ENCODE data around the gene NOX3. TPM values are rescaled to one million over a fixed set of nuclear protein-coding genes. Genes with fewer than 3 reads are reported as not detected.

Gene NOX3
- total RNA-seq, 1 experiment from 2014 or later = 0.10 TPM

- no peak for DNase-seq (ENCODE audit: low spot score)
- in situ Hi-C loops (cut with HindIII; ENCODE audit: low sequenced_read_pairs) = no loop called here
Observed at GRCh38 chr6:155440398-155441111, 15.1 kb downstream of the NOX3 start.

DNA sequence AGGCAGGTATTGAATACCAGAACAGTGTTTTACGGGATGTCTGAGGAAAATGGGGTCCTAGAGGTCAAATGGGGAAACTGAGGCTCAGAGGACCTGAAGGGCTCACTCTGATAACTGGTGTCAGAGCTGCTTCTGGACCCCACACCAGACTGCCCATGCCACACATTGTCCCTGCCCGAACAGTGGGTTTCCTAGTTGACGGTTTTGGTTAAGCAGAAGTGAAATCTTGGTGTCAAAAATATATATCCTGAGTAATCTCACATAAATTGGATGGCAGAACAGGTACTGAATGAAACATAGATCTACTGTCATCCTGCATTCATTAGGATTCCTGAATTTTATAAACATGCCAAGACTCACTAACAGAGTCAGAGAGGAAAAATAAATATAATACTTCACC lies 16.3 kb downstream of the NOX3 start:
- DNase-seq (ENCODE audit: low spot score) = no peak
- in situ Hi-C loops (cut with HindIII; ENCODE audit: low sequenced_read_pairs) = no loop called here

DNA sequence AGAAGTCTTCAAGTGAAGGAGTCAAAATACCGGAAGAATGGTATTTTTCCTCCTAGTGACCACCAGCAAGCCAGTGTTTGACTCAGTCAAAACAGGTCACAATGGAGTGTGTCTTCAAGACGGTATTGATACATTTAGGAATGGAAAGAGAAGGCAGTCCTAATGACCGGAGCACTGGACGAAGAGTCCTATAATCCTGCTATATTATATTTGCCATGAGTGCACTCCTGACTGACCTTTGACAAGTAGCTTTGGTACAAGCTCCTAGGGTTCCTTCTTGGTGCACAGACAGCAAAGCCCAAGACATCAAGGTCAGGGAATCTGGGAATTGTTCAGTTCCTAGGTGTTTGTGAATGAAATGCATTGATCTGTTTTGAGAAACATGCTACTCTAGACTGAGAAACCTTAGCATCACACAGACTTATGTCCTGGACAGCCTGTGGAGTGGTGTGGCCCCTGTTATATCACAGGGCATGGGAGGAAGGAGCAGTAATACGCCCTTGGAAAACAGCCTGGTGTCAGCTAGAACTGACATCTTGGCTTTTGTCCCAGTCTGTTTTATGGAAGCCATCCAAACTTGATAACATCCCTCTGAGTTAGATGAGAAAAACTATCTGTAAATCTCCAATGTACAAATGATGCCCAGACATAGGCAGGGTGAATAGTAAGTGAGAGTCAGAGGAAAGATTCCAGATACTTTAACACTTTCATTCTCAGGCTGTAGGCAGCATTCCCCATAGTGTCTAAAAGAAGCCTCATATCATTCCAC lies 18.5 kb downstream of the NOX3 start:
- in situ Hi-C loops (cut with HindIII; ENCODE audit: low sequenced_read_pairs) = no loop called here
- no peak for DNase-seq (ENCODE audit: low spot score)

DNA sequence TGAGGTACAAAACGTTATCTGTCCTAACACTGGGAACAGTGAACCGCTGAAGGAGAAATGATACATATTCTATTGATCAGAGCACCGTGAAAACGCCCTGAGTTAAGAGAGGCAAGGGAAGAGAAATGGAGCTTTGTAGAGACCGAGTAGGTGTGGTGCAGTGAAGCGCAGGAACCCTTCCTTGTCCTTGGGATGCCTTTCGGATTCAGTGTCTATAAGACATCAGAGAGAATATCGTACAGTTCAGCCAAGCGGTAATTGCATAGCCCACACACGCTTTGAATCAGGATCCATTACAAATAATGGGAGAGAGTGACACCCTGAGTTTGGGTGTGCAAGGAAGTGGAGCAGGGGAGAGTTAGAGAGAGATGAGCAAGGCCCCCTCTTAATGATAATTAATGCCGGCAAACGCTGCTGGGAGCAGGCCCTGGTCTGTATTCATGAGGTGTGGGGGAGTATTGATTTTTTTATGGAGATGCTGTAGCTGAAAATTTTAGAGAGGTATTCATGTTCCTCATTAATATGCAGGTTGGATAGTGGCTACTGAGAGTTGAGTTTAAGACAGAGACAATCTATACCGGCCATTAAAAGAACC lies 20.7 kb downstream of the NOX3 start:
- DNase-seq (ENCODE audit: low spot score) = no peak
- in situ Hi-C loops (cut with HindIII; ENCODE audit: low sequenced_read_pairs) = no loop called here

DNA sequence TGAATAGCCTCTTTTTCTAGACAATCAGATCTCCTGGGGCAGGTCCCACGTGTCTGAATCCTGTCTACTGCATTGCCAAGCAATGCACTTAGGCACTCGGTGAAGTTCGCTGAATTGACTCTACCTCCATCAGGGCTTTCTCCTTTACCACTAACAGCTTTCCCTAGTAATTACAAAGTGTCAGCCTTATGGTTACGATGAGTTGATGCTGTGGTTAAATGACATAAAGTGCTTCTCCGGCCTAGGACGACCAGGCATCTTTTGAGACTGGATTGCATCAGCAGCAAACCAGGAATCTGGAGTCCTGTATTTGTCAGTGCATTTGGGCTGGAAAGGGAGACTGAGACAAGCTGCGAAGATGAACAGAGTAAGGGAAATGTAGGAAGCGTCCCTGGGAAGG lies 21.5 kb downstream of the NOX3 start:
- in situ Hi-C loops (cut with HindIII; ENCODE audit: low sequenced_read_pairs) = no loop called here
- no peak for DNase-seq (ENCODE audit: low spot score)

DNA sequence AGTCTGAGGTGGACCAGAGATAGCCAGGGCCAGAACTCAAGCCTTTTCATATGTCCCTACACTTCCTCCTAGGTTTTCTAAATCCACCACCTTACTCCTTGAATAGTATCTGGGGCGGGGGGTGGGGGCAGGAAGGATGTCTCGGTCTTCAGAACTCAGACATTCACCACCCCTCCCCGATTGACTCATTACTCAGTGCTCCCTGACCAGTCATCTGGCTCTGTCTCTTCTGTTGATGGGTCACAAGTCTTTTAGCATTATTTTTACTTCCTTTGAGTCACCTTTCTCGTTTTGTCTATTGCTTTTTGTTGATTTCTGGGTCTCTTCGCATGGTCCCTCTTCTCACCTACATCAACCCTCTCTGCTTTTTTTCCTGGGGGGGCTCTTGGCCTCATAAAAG lies 23.3 kb downstream of the NOX3 start:
- in situ Hi-C loops (cut with HindIII; ENCODE audit: low sequenced_read_pairs) = no loop called here

GRCh38 chr6:155429321-155429893 lies 26.2 kb downstream of the NOX3 start:
- DNase-seq (ENCODE audit: low spot score) = no peak

More for the DNA sequence above, 23.3 kb downstream of the NOX3 start:
- DNase-seq (ENCODE audit: low spot score) = no peak

DNA sequence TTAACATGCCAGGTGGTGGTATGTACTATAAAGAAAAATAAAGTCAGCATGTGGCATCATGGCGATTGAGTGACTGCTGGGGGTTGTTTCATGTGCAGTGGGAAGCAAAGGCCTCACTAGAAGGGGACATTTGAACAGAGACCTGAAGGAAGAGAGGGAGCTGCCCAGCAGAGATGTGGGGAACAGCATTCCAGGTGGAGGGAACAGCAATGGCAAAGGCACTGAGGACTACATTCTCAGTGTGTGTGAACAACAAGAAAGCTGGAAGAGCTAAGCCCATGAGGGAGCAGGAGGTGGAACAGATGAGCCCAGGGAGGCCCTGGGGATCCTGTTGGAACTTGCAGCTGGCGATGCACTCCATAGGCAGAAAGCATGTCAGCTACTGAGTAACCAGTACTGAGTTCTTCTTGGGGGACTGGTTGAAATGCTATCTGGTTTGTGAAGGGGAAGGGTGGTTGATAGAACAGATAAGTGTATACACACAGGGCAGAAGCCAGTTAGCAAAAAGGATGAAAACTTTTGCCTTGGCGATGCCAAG lies 29.2 kb downstream of the NOX3 start:
- in situ Hi-C loops (cut with HindIII; ENCODE audit: low sequenced_read_pairs) = no loop called here

More at GRCh38 chr6:155429321-155429893, 26.2 kb downstream of the NOX3 start:
- in situ Hi-C loops (cut with HindIII; ENCODE audit: low sequenced_read_pairs) = no loop called here

GRCh38 chr6:155424181-155424580 lies 31.5 kb downstream of the NOX3 start:
- in situ Hi-C loops (cut with HindIII; ENCODE audit: low sequenced_read_pairs) = no loop called here
- DNase-seq (ENCODE audit: low spot score) = no peak

More for the DNA sequence above, 29.2 kb downstream of the NOX3 start:
- no peak for DNase-seq (ENCODE audit: low spot score)

DNA sequence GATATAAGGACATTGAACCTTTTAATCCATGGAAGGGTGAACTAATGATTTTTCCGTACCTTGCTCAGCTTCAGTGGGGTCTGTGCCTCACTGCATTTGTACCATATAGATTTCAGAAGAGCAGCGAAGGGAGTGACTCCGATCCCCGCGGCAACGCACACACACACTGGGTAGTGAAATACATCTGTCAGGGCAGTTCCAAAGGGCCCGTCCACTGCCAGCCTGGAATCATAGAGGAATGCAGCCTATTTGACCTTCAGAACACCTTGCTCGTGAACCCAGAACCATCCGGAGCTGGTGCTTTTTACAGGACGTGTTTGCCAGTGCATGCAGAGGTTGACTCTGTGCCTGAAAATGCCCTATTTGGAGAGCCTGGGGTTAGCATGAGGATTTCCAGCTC lies 33.0 kb downstream of the NOX3 start:
- in situ Hi-C loops (cut with HindIII; ENCODE audit: low sequenced_read_pairs) = no loop called here
- no peak for DNase-seq (ENCODE audit: low spot score)

GRCh38 chr6:155420492-155420891 lies 35.1 kb downstream of the NOX3 start:
- in situ Hi-C loops (cut with HindIII; ENCODE audit: low sequenced_read_pairs) = no loop called here
- DNase-seq (ENCODE audit: low spot score) = no peak

DNA sequence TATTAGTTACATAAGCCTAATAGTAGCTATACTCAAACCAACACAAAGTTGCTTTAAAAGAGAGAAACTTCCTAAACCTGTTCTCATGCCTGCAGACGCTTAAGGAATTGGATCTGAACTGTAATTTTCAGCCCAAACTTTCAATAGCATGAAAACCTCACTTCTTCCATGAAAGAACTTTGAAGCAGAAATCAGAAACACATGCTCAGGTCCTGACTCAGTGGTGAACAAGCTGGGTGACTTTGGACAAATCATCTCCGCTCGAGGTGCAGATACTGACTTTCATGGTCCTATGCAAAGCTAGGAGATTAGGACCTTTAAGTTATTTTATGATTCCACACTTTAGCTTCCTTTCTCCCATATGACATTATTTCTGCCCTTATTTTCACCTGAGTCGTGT lies 36.5 kb downstream of the NOX3 start:
- in situ Hi-C loops (cut with HindIII; ENCODE audit: low sequenced_read_pairs) = no loop called here
- no peak for DNase-seq (ENCODE audit: low spot score)

DNA sequence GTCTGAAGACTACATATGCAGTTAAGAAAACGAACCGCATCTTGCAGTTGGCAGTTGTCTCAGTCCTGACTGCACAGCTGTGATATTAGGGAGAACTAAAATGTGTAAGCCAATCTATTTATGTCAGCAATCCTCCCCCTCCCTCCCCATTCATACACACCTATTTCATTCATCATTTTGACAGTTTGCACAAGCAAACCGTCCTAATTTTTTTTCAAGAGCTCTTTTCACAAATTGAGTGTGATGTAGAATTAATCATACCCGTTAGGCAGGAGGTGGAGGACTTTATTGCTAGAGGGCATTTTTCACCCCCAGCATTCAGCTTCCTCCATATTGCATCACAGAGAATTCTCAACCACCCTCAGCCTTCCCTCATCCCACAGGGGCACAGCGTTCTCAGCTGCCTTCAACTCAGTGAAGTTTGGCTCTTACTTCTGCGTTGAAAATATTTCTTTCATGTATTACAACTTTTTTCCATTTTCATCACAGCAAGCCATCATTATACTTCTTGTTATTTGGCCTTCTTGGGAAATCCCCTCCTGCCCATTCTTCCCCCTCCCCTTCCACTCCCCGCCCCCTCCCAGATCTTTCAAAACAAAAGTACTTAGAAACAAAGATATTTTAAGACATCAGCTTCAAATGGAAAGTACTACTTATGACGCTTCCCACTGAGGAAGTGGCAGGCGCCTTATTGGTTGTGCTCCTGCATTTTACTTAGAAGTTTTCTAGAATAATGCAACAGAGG lies 37.5 kb downstream of the NOX3 start:
- no peak for DNase-seq (ENCODE audit: low spot score)
- in situ Hi-C loops (cut with HindIII; ENCODE audit: low sequenced_read_pairs) = no loop called here

GRCh38 chr6:155417454-155417853 lies 38.2 kb downstream of the NOX3 start:
- in situ Hi-C loops (cut with HindIII; ENCODE audit: low sequenced_read_pairs) = no loop called here
- DNase-seq (ENCODE audit: low spot score) = no peak

DNA sequence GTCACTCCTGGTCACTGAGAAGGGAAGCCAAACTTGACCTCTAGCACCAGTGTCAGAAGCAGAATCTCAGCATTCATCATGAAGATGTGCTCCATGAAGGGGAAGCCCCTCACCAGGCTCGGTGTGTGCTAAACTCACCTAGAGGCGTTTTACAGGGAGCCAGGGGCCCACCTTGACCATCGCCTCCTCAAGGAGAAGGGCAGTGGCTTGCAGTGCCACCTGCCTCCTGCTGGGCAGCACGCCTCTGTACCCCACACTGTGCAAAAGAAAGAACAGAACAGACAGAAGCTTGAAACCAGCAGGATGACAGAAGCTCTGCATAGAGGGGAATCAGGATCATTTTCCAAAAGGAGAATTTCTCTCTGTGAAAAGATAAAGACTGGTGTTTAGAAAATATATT lies 39.7 kb downstream of the NOX3 start:
- in situ Hi-C loops (cut with HindIII; ENCODE audit: low sequenced_read_pairs) = no loop called here
- DNase-seq (ENCODE audit: low spot score) = no peak

DNA sequence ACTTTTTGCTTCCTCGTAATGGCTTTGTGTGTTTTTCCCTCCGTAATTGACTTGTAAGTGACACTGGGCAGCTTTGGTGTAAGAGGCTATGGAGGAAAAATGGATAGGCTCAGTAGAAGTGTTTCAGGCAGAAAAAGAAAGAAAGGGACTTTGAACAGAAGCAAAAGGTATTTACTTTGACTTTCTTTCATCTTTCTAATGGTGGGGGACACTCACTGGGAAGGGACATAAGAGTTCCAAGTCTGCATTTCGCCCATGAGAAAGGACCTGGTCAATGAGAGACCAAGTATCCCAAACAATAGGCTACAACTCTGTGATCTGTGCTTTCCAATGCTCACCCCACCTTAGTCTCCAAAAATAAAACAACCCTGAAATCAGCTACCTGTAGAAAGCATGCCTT lies 41.6 kb downstream of the NOX3 start:
- in situ Hi-C loops (cut with HindIII; ENCODE audit: low sequenced_read_pairs) = no loop called here
- DNase-seq (ENCODE audit: low spot score) = no peak

GRCh38 chr6:155412335-155412734 lies 43.3 kb downstream of the NOX3 start:
- in situ Hi-C loops (cut with HindIII; ENCODE audit: low sequenced_read_pairs) = no loop called here
- DNase-seq (ENCODE audit: low spot score) = no peak

DNA sequence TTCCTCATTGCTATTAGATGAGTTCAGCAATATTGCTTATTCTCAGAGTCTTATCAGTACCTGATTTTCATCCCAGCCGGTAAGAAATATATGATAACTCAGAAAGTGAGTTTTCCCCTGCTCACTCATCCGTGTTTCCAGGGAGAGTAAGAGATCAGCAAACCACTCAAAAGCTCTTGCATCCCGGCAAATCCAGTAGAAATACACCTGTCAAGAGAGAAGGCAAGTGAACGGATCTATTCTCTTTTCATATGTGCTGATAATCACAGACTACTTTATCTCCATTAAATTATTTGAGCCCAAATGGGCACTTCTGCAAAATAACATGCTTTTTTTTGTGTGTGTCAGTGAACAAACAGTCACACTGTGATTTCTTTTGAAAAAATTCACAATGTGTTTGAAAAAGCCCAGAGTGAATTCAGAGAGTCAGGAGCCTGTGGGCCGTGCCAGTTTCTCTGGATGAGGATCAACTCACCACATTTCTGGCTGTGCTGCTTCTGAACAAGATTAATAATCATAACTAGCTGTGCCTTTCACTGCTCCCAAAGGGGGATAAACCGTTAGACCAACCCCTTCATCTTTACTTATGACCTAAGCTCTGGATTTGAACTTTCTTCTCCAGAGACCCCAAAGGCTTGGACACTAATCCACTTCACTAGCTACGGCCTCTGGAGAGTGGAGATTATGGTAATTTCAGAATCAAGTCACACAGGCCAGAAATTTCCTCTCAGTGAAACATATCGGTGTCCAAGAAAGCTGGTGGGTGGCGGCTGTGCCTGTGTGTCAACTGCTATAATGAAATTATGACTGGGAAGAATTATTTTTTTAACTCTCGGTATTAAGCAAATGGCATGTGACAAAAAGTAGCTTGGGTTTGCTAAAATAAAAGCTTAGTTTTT lies 44.2 kb downstream of the NOX3 start:
- in situ Hi-C loops (cut with HindIII; ENCODE audit: low sequenced_read_pairs) = no loop called here
- DNase-seq (ENCODE audit: low spot score) = peak; percentile 35

Measured in G401 (cell line).